HCT116 (cell line): ENCODE data around the gene M6PR. TPM values are rescaled to one million over a fixed set of nuclear protein-coding genes. Genes with fewer than 3 reads are reported as not detected.

Source experiments
- ATAC-seq: fragments of 200-7000 bp; cut with Tn5 transposase; 2 replicates; pipeline ENCODE4 v1.9.1; 2020; ENCODE audit warnings: mild to moderate bottlenecking, moderate library complexity
- Bru-seq: library from RNA; stranded (reverse); fragments of 400-500 nt; gene quantifications from one replicate; lab custom pipeline; 2021; lab: Mats Ljungman, UMichigan
- BruChase-seq, 2 experiments: library from RNA; stranded (reverse); fragments of 400-500 nt; gene quantifications; one replicate each; lab custom pipeline; 2021; lab: Mats Ljungman, UMichigan
- BruUV-seq: library from RNA; stranded (reverse); fragments of 400-500 nt; replicated peaks from 2 replicates; lab custom pipeline; 2021; lab: Mats Ljungman, UMichigan
- CTCF ChIA-PET: fragments of 300-600 bp; sonication (Branson Sonifier 250); formaldehyde crosslinking; loops from one replicate; lab custom pipeline; 2021; ENCODE audit warnings: antibody characterized with exemption; lab: Charles Lee
- POLR2A ChIA-PET: fragments of 300-600, 350-600 bp; sonication (Branson Sonifier 250); formaldehyde crosslinking; loops from one replicate; lab custom pipeline; 2021; ENCODE audit warnings: antibody characterized with exemption; lab: Charles Lee
- RAD21 ChIA-PET, 2 experiments: fragments of 300-600 bp; sonication (Branson Sonifier 250); formaldehyde crosslinking; loops; one replicate each; lab custom pipeline; 2023; ENCODE audit warnings: low total read pairs in 2 of 2; ENCODE audit not compliant: uncharacterized antibody in 2 of 2, unreplicated experiment in 2 of 2, low non-redundant PET in 1 of 2; lab: Charles Lee
- DNase-seq: peaks from one replicate; pipeline ENCODE4 v3.0.0-alpha.2; 2010; ENCODE audit warnings: low read depth, low spot score
- H2AFZ ChIP-seq: fragments of 200-600 bp; shearing (Covaris generic), sonication (generic); 2 replicates; pipeline ENCODE4 v1.6.1; 2017; ENCODE audit warnings: low read depth, mixed run types, mixed read lengths, antibody characterized with exemption, low read length; ENCODE audit not compliant: poor library complexity, severe bottlenecking
- H3K27ac ChIP-seq: 2 replicates; pipeline ENCODE4 v1.5.1; 2012; ENCODE audit warnings: low read depth, low read length
- H3K27me3 ChIP-seq: fragments of 200-600 bp; sonication (generic); 2 replicates; pipeline ENCODE4 v1.6.1; 2016; ENCODE audit warnings: mixed run types, low read length, mixed read lengths; ENCODE audit not compliant: insufficient read depth
- H3K36me3 ChIP-seq, 2 experiments: fragments of 200-500 bp in 1 of 2; fragments of 200-600 bp in 1 of 2; sonication (Bioruptor generic) in 1 of 2; sonication (generic) in 1 of 2; 2 replicates each; pipeline versions ENCODE4 v1.5.1 to v1.6.1; 2014 to 2016; ENCODE audit warnings: low read length in 2 of 2, inconsistent platforms in 1 of 2, mixed read lengths in 1 of 2, mixed run types in 1 of 2; ENCODE audit not compliant: insufficient read depth in 2 of 2, control insufficient read depth in 1 of 2
- H3K4me1 ChIP-seq, 2 experiments: fragments of 200-600 bp in 1 of 2; sonication (generic) in 1 of 2; 2 replicates each; pipeline versions ENCODE4 v1.5.1 to v1.6.1; 2012 to 2017; ENCODE audit warnings: low read length in 2 of 2, inconsistent platforms in 1 of 2, mild to moderate bottlenecking in 1 of 2, mixed read lengths in 1 of 2, mixed run types in 1 of 2, moderate library complexity in 1 of 2; ENCODE audit not compliant: insufficient read depth in 2 of 2, control insufficient read depth in 1 of 2
- H3K4me2 ChIP-seq: fragments of 200-600 bp; sonication (generic); 2 replicates; pipeline ENCODE4 v1.6.1; 2017; ENCODE audit warnings: mixed run types, low read length, mixed read lengths
- H3K4me3 ChIP-seq, 2 experiments: fragments of 200-600 bp in 1 of 2; sonication (generic) in 1 of 2; replicated peaks in 1 of 2; 2 replicates each; pipeline ENCODE4 v1.5.1; 2011 to 2016; ENCODE audit warnings: low read length in 2 of 2, control low read depth in 1 of 2, low read depth in 1 of 2, mild to moderate bottlenecking in 1 of 2, mixed read lengths in 1 of 2, mixed run types in 1 of 2
- H3K79me2 ChIP-seq: fragments of 200-600 bp; sonication (generic); 2 replicates; pipeline ENCODE4 v1.6.1; 2017; ENCODE audit warnings: mild to moderate bottlenecking, mixed run types, low read length, moderate library complexity, mixed read lengths; ENCODE audit not compliant: insufficient read depth
- H3K9ac ChIP-seq: fragments of 200-600 bp; sonication (generic); 2 replicates; pipeline ENCODE4 v1.6.1; 2016; ENCODE audit warnings: low read length, mixed read lengths
- H3K9me2 ChIP-seq: fragments of 200-600 bp; sonication (generic), shearing (Covaris generic); 2 replicates; pipeline ENCODE4 v1.6.1; 2017; ENCODE audit warnings: mixed run types, mild to moderate bottlenecking, moderate library complexity; ENCODE audit not compliant: insufficient read depth
- H3K9me3 ChIP-seq, 2 experiments: fragments of 200-500 bp in 1 of 2; fragments of 200-600 bp in 1 of 2; sonication (Bioruptor generic) in 1 of 2; sonication (generic) in 1 of 2; 2 replicates each; pipeline ENCODE4 v1.6.1; 2014 to 2017; ENCODE audit warnings: low read length in 2 of 2, mixed read lengths in 2 of 2, inconsistent platforms in 1 of 2, low read depth in 1 of 2, mild to moderate bottlenecking in 1 of 2, mixed run types in 1 of 2, moderate library complexity in 1 of 2; ENCODE audit not compliant: control insufficient read depth in 1 of 2, insufficient read depth in 1 of 2
- H4K20me1 ChIP-seq: fragments of 200-600 bp; sonication (generic), shearing (Covaris generic); 2 replicates; pipeline ENCODE4 v1.6.1; 2017; ENCODE audit warnings: mixed run types, mild to moderate bottlenecking, moderate library complexity; ENCODE audit not compliant: insufficient read depth
- ELF1 ChIP-seq: IDR thresholded peaks from 2 replicates; pipeline ENCODE4 v1.6.1; 2012; ENCODE audit warnings: low read depth, borderline replicate concordance
- EZH2 ChIP-seq: fragments of 200-600 bp; sonication (generic); IDR thresholded peaks from 2 replicates; pipeline ENCODE4 v1.6.1; 2017; ENCODE audit warnings: antibody characterized with exemption, mixed run types
- EZH2phosphoT487 ChIP-seq: fragments of 200-600 bp; IDR thresholded peaks from 2 replicates; pipeline ENCODE4 v1.6.1; 2018; ENCODE audit warnings: antibody characterized with exemption, borderline replicate concordance
- FOSL1 ChIP-seq: IDR thresholded peaks from 2 replicates; pipeline ENCODE4 v1.6.1; 2012; ENCODE audit warnings: low read depth
- JUND ChIP-seq: IDR thresholded peaks from 2 replicates; pipeline ENCODE4 v1.6.1; 2012
- POLR2A ChIP-seq: IDR thresholded peaks from 2 replicates; pipeline ENCODE4 v1.7.0; 2011; ENCODE audit warnings: borderline replicate concordance; ENCODE audit not compliant: insufficient read depth, insufficient read length; ENCODE audit errors: extremely low read depth
- POLR2AphosphoS5 ChIP-seq: IDR thresholded peaks from 2 replicates; pipeline ENCODE4 v1.6.1; 2011; ENCODE audit warnings: mild to moderate bottlenecking, low read depth, low read length, moderate library complexity
- RAD21 ChIP-seq: IDR thresholded peaks from 2 replicates; pipeline ENCODE4 v1.6.1; 2012; ENCODE audit warnings: low read depth, mild to moderate bottlenecking
- SIN3A ChIP-seq: IDR thresholded peaks from 2 replicates; pipeline ENCODE4 v1.6.1; 2012; ENCODE audit warnings: low read depth
- SRF ChIP-seq: IDR thresholded peaks from 2 replicates; pipeline ENCODE4 v1.6.1; 2012; ENCODE audit warnings: low read depth
- TCF7L2 ChIP-seq: IDR thresholded peaks from 2 replicates; pipeline ENCODE4 v1.7.0; 2011; ENCODE audit warnings: borderline replicate concordance, inconsistent platforms; ENCODE audit not compliant: insufficient read depth, insufficient read length; ENCODE audit errors: extremely low read depth
- intact Hi-C: fragments of 100-400 bp; cut with micrococcal nuclease; formaldehyde crosslinking; loops from 2 replicates; pipeline ENCODE4 v1.10.0; 2022
- long read RNA-seq: library from polyadenylated mRNA; unstranded; transcript quantifications from one replicate; pipeline ENCODE4 v2.0.0, GENCODE V29; 2021; ENCODE audit not compliant: unreplicated experiment
- polyA plus RNA-seq: library from polyadenylated mRNA; unstranded; fragments of >200 nt; gene quantifications from 2 replicates; pipeline ENCODE4 v1.2.1, GENCODE V29; 2012; ENCODE audit warnings: missing spikeins
- total RNA-seq: library from RNA; stranded (reverse); gene quantifications from one replicate; pipeline ENCODE4 v1.2.1, GENCODE V29; 2021; ENCODE audit not compliant: unreplicated experiment
- TF ChIP-seq, protein P1 (sequence below): IDR thresholded peaks from 2 replicates; pipeline ENCODE4 v1.6.1; 2012
- TF ChIP-seq, protein P2 (sequence below): IDR thresholded peaks from 2 replicates; pipeline ENCODE4 v1.6.1; 2011; ENCODE audit warnings: mild to moderate bottlenecking, low read length, moderate library complexity; ENCODE audit not compliant: insufficient replicate concordance; ENCODE audit errors: extremely low read depth
- TF ChIP-seq, protein P3 (sequence below): IDR thresholded peaks from 2 replicates; pipeline ENCODE4 v1.6.1; 2012; ENCODE audit warnings: low read depth
- TF ChIP-seq, protein P4 (sequence below), 3 experiments: fragments of 200-600 bp in 1 of 3; sonication (generic) in 1 of 3; IDR thresholded peaks in 2 of 3; conservative IDR thresholded peaks in 1 of 3; 2 replicates each; pipeline ENCODE4 v1.5.1; 2012 to 2017; ENCODE audit warnings: low read depth in 2 of 3, low read length in 2 of 3, antibody characterized with exemption in 1 of 3, borderline replicate concordance in 1 of 3, control low read depth in 1 of 3, mild to moderate bottlenecking in 1 of 3, mixed read lengths in 1 of 3, mixed run types in 1 of 3, moderate library complexity in 1 of 3; ENCODE audit not compliant: insufficient read depth in 1 of 3

Gene M6PR
- total RNA-seq = 142 TPM
- polyA plus RNA-seq = 114 and 136 TPM in 2 replicates
- Bru-seq, nascent RNA = percentile 87 among the genes with signal in this experiment
- BruChase-seq, experiment 1, labeled RNA remaining after a 6-hour chase = percentile 97 among the genes with signal in this experiment
- percentile 94 among the genes with signal in this experiment for BruChase-seq, experiment 2, labeled RNA remaining after a 2-hour chase
- long read RNA-seq, transcript M6PR-201 (7 exons, 2,756 nt) = major isoform, 188 of 256 reads
- long read RNA-seq, partial matches to known transcripts = 24 of 256 reads
- long read RNA-seq, other reads (novel, unspliced or antisense) = 43 of 256 reads

DNA sequence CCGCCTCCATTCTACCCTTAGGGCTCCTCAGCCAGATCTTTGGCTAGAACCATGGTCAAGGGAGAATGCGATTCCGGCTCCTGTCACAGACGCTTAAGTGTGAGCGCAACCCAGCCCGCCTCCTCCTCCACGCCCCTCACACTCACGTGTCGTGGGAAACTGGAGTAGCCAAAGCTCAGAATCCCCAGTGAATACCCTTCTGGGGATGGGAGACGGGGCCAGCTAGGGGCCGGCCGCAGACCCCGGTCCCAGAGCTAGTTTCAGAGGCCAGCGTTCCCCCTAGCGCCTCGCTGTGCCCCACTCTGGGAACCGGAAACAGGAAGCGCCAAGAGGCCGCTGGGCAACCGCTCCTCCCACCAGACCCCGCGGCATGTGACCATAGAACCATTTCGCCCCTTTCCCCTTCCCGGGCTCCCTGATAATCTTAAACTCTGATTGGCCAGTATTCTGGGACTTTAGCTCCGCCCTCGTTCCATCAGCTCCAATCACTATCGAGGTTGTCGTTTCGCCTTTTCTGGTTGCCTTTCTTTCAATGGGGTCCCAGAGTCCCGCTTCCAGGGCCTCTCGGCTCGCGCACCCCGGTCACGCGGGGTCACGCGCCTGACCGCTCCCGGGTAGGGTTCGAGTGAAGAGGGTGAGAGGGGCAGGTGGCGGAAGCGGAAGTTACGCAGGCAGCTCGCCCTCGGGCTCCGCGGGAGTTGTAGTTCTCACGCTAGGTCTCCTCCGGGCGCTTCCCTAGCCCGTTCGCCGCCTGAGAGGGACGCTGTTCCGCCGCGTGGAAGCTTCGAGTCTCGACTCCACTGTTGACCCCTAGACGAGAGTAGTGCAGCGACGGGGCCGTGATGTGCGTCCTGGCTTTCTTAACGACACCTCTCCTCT is at the start of gene M6PR:
TSS of gene M6PR (minus strand) at position 304 of the 879 bp plus-strand sequence. CDS start 3,241 bp downstream, outside the sequence.
- ChIA-PET CTCF (interaction anchor here (0.8 to 1.3 kb wide), 6 partner anchors 32 to 292 kb away, joined by 3 to 8 read pairs (median 4); no protein-coding TSS in a partner anchor), RAD21 (no interaction called here), POLR2A (interaction anchor here (1.0 kb wide), 1 partner anchor 100 kb away, joined by 5 read pairs; no protein-coding TSS in a partner anchor)
- Histone ChIP-seq H3K27me3 (no peaks in the 10 kb centered on the region), H3K27ac (peak within 1 kb of the TSS; percentile 83), H4K20me1 (no peaks in the 10 kb centered on the region; the same call in 1 of the 2 replicates), H3K9me3 (peaks cover 0 to 3% of the 10 kb centered on the region in 2 experiments; a peak in 1 of 4 replicates), H2AFZ (peak within 1 kb of the TSS; percentile 87), H3K4me2 (peak within 1 kb of the TSS; percentile 92), H3K4me3 (peak within 1 kb of the TSS; percentile 70 to 93), H3K36me3 (peaks cover 12 to 18% of the 10 kb centered on the region in 2 experiments; a peak in 3 of 4 replicates), H3K79me2 (peaks cover 47% of the 10 kb centered on the region), H3K9ac (peak within 1 kb of the TSS; percentile 88), H3K9me2 (no peaks in the 10 kb centered on the region), H3K4me1 (peaks cover 3 to 26% of the 10 kb centered on the region in 2 experiments; a peak in 3 of 4 replicates)
- no TSS peak for BruUV-seq
- intact Hi-C loops = loop anchor here (5.0 kb wide), 2 partner anchors 37 to 98 kb away; partner anchors contain the start of gene PHC1
- DNase-seq (peak; percentile 90), ATAC-seq (peak; percentile 91)
- TF ChIP-seq JUND (no peak), TCF7L2 (peak; percentile 2), FOSL1 (no peak), SIN3A (peak; percentile 57; the same call in 1 of the 2 replicates), POLR2AphosphoS5 (peak; percentile 89), POLR2A (peak; percentile 58), SRF (peak; percentile 48), ELF1 (peak; percentile 91), RAD21 (peak; percentile 57), EZH2phosphoT487 (no peak), EZH2 (no peak)
- TF ChIP-seq, protein P1, sequence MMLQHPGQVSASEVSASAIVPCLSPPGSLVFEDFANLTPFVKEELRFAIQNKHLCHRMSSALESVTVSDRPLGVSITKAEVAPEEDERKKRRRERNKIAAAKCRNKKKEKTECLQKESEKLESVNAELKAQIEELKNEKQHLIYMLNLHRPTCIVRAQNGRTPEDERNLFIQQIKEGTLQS = no peak
- TF ChIP-seq, protein P2, sequence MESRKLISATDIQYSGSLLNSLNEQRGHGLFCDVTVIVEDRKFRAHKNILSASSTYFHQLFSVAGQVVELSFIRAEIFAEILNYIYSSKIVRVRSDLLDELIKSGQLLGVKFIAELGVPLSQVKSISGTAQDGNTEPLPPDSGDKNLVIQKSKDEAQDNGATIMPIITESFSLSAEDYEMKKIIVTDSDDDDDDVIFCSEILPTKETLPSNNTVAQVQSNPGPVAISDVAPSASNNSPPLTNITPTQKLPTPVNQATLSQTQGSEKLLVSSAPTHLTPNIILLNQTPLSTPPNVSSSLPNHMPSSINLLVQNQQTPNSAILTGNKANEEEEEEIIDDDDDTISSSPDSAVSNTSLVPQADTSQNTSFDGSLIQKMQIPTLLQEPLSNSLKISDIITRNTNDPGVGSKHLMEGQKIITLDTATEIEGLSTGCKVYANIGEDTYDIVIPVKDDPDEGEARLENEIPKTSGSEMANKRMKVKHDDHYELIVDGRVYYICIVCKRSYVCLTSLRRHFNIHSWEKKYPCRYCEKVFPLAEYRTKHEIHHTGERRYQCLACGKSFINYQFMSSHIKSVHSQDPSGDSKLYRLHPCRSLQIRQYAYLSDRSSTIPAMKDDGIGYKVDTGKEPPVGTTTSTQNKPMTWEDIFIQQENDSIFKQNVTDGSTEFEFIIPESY = no peak
- TF ChIP-seq, protein P3, sequence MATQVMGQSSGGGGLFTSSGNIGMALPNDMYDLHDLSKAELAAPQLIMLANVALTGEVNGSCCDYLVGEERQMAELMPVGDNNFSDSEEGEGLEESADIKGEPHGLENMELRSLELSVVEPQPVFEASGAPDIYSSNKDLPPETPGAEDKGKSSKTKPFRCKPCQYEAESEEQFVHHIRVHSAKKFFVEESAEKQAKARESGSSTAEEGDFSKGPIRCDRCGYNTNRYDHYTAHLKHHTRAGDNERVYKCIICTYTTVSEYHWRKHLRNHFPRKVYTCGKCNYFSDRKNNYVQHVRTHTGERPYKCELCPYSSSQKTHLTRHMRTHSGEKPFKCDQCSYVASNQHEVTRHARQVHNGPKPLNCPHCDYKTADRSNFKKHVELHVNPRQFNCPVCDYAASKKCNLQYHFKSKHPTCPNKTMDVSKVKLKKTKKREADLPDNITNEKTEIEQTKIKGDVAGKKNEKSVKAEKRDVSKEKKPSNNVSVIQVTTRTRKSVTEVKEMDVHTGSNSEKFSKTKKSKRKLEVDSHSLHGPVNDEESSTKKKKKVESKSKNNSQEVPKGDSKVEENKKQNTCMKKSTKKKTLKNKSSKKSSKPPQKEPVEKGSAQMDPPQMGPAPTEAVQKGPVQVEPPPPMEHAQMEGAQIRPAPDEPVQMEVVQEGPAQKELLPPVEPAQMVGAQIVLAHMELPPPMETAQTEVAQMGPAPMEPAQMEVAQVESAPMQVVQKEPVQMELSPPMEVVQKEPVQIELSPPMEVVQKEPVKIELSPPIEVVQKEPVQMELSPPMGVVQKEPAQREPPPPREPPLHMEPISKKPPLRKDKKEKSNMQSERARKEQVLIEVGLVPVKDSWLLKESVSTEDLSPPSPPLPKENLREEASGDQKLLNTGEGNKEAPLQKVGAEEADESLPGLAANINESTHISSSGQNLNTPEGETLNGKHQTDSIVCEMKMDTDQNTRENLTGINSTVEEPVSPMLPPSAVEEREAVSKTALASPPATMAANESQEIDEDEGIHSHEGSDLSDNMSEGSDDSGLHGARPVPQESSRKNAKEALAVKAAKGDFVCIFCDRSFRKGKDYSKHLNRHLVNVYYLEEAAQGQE = no peak
- TF ChIP-seq, protein P4, sequence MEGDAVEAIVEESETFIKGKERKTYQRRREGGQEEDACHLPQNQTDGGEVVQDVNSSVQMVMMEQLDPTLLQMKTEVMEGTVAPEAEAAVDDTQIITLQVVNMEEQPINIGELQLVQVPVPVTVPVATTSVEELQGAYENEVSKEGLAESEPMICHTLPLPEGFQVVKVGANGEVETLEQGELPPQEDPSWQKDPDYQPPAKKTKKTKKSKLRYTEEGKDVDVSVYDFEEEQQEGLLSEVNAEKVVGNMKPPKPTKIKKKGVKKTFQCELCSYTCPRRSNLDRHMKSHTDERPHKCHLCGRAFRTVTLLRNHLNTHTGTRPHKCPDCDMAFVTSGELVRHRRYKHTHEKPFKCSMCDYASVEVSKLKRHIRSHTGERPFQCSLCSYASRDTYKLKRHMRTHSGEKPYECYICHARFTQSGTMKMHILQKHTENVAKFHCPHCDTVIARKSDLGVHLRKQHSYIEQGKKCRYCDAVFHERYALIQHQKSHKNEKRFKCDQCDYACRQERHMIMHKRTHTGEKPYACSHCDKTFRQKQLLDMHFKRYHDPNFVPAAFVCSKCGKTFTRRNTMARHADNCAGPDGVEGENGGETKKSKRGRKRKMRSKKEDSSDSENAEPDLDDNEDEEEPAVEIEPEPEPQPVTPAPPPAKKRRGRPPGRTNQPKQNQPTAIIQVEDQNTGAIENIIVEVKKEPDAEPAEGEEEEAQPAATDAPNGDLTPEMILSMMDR (IDR thresholded peaks at IDR 0.05 in 2 of 3, conservative IDR thresholded peaks at IDR 0.05 in 1 of 3; ENCODE audit: borderline replicate concordance in 1 of 3, insufficient read depth in 1 of 3, low read depth in 2 of 3, low read length in 2 of 3) = peak in 2 of 3 experiments; percentile 38 to 51; a peak in 3 of 6 replicates
